ENCODE data around the gene NACC1.
"Not testable (repeated sequence)": the region's sequence is repeated elsewhere in the genome, so short reads cannot be mapped to it uniquely, and the experiment has no call there.

Gene NACC1

GRCh38 chr19:13160557-13160956 is 42.5 kb downstream of the NACC1 start:
- DNase-seq (ENCODE audit: low read depth) = peak; percentile 78
- no peak for TF ChIP-seq CTCF (conservative IDR thresholded peaks at IDR 0.05; ENCODE audit: control insufficient read depth, insufficient read depth, low read depth, low read length)
- H3K4me3 ChIP-seq (ENCODE audit: control insufficient read depth, low read depth, low read length) = no peak overlapping the region

GRCh38 chr19:13162724-13163608 is 44.9 kb downstream of the NACC1 start:
- H3K4me3 ChIP-seq (ENCODE audit: control insufficient read depth, low read depth, low read length) = peak overlapping the region; percentile 26
- peak; percentile 98 for DNase-seq (ENCODE audit: low read depth)
- TF ChIP-seq CTCF (conservative IDR thresholded peaks at IDR 0.05; ENCODE audit: control insufficient read depth, insufficient read depth, low read depth, low read length) = no peak

GRCh38 chr19:13163609-13164342 is 45.7 kb downstream of the NACC1 start:
- H3K4me3 ChIP-seq (ENCODE audit: control insufficient read depth, low read depth, low read length) = peak overlapping the region; percentile 15
- no peak for TF ChIP-seq CTCF (conservative IDR thresholded peaks at IDR 0.05; ENCODE audit: control insufficient read depth, insufficient read depth, low read depth, low read length)
- peak; percentile 89 for DNase-seq (ENCODE audit: low read depth)

GRCh38 chr19:13164343-13165161 is 46.5 kb downstream of the NACC1 start:
- peak overlapping the region; percentile 2 for H3K4me3 ChIP-seq (ENCODE audit: control insufficient read depth, low read depth, low read length)
- no peak for DNase-seq (ENCODE audit: low read depth)
- TF ChIP-seq CTCF (conservative IDR thresholded peaks at IDR 0.05; ENCODE audit: control insufficient read depth, insufficient read depth, low read depth, low read length) = no peak

- no peak for TF ChIP-seq CTCF (conservative IDR thresholded peaks at IDR 0.05; ENCODE audit: control insufficient read depth, insufficient read depth, low read depth, low read length)
- no peak overlapping the region for H3K4me3 ChIP-seq (ENCODE audit: control insufficient read depth, low read depth, low read length)
- DNase-seq (ENCODE audit: low read depth) = no peak
Observed at GRCh38 chr19:13165162-13165997, 47.3 kb downstream of the NACC1 start.

- DNase-seq (ENCODE audit: low read depth); H3K4me3 ChIP-seq (ENCODE audit: control insufficient read depth, low read depth, low read length): not testable (repeated sequence)
Observed at GRCh38 chr19:13166151-13166550, 48.1 kb downstream of the NACC1 start.
